KMS-11 (cell line): ENCODE results near the gene PLIN4.
"Not testable (repeated sequence)": the region's sequence is repeated elsewhere in the genome, so short reads cannot be mapped to it uniquely, and the experiment has no call there.

Source experiments
- H2AFZ ChIP-seq: fragments of 200-600 bp; sonication (generic); 2 replicates; pipeline ENCODE4 v1.6.1; 2016; ENCODE audit warnings: antibody characterized with exemption, mixed run types, low read depth
- H3K27ac ChIP-seq: fragments of 200-600 bp; sonication (generic); 2 replicates; pipeline ENCODE4 v1.6.1; 2016; ENCODE audit warnings: mild to moderate bottlenecking, mixed run types
- H3K27me3 ChIP-seq: fragments of 200-600 bp; sonication (generic); 2 replicates; pipeline ENCODE4 v1.6.1; 2017; ENCODE audit warnings: mild to moderate bottlenecking, low read depth, mixed run types, moderate library complexity; ENCODE audit not compliant: insufficient read depth
- H3K36me3 ChIP-seq: fragments of 200-600 bp; sonication (generic); 2 replicates; pipeline ENCODE4 v1.6.1; 2017; ENCODE audit warnings: mild to moderate bottlenecking, mixed run types; ENCODE audit not compliant: insufficient read depth
- H3K4me1 ChIP-seq: fragments of 200-600 bp; sonication (generic); 2 replicates; pipeline ENCODE4 v1.6.1; 2016; ENCODE audit warnings: mild to moderate bottlenecking, low read depth, mixed run types; ENCODE audit not compliant: poor library complexity, severe bottlenecking
- H3K4me2 ChIP-seq: fragments of 200-600 bp; sonication (generic); 2 replicates; pipeline ENCODE4 v1.7.0; 2016; ENCODE audit warnings: mild to moderate bottlenecking, mixed run types
- H3K4me3 ChIP-seq: fragments of 200-600 bp; sonication (generic); IDR thresholded peaks from 2 replicates; pipeline ENCODE4 v1.6.1; 2017; ENCODE audit warnings: low read depth, low read length, mixed read lengths; ENCODE audit not compliant: insufficient read depth
- H3K79me2 ChIP-seq: fragments of 200-600 bp; sonication (generic); 2 replicates; pipeline ENCODE4 v1.6.1; 2016; ENCODE audit warnings: low read depth, mixed run types; ENCODE audit not compliant: insufficient read depth
- H3K9ac ChIP-seq: fragments of 200-600 bp; sonication (generic); 2 replicates; pipeline ENCODE4 v1.6.1; 2016; ENCODE audit warnings: mild to moderate bottlenecking, mixed run types
- H4K20me1 ChIP-seq: fragments of 200-600 bp; sonication (generic); 2 replicates; pipeline ENCODE4 v1.6.1; 2016; ENCODE audit warnings: mild to moderate bottlenecking, mixed run types; ENCODE audit not compliant: insufficient read depth
- CTCF ChIP-seq: fragments of 200-600 bp; sonication (generic); conservative IDR thresholded peaks from 2 replicates; pipeline ENCODE4 v1.6.1; 2017; ENCODE audit warnings: low read depth, mild to moderate bottlenecking, antibody characterized with exemption, low read length, moderate library complexity, mixed read lengths

Gene PLIN4

DNA sequence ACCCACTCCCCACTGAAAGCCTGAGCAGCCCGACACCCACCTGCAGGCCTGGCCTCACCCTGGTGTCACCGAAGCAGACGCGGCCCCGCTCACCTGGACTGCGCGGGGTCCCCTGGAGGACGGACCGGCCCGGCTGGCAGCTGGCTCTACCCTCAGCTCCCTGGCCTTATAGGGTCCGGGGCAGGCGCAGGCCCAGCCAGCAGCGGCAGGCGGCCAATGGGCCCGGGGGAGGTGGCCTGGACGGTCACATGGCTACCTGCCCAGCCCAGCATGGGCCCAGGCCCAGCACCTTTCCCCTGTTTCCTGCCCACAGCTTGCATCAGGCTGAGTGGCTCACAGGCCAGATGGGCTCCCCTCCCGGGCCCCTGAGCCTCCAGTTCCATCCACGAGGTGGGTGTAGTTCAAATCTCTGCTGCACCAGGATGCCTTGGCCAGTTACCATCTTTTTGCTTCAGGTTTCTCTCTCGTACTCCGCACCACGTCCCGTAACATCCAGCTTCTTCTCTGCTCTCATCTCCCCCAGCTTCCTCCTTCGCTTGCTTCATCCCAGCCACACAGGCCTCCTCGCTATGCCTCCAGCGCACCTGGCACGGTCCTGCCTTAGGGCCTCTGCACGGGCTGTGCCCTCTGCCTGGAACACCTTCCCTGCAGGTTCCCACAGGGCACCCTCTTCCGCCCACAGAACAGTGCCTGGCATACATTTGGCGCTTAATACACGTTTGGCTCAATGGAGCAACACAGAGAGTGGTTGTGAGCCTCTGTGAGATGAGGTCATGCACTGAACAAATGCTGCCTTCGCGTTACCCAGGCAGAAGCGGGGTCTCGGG, at the start of gene PLIN4:
Gene PLIN4 (minus strand): TSS at position 142 of the 827 bp plus-strand sequence. CDS start 214 bp downstream, outside the sequence.
- H3K36me3 ChIP-seq, result no peaks in the 10 kb centered on the region
- peaks cover 85% of the 10 kb centered on the region for H3K27me3 ChIP-seq
- no peaks in the 10 kb centered on the region for H3K79me2 ChIP-seq
- no peak within 1 kb of the TSS for H3K4me3 ChIP-seq
- no peak within 1 kb of the TSS for H2AFZ ChIP-seq
- no peaks in the 10 kb centered on the region for H3K4me1 ChIP-seq
- H3K4me2 ChIP-seq, result no peak within 1 kb of the TSS
- TF ChIP-seq CTCF, result no peak
- no peak within 1 kb of the TSS for H3K9ac ChIP-seq
- H3K27ac ChIP-seq, result no peak within 1 kb of the TSS
- no peaks in the 10 kb centered on the region for H4K20me1 ChIP-seq

GRCh38 chr19:4567584-4568071, 49.3 kb upstream of the PLIN4 start:
- Histone ChIP-seq H3K4me3 (no peak overlapping the region), H3K27me3 (peaks cover 41% of the 10 kb centered on the region), H3K9ac (no peak overlapping the region), H3K27ac (no peak overlapping the region), H4K20me1 (no peaks in the 10 kb centered on the region), H3K4me2 (no peak overlapping the region), H3K79me2 (no peaks in the 10 kb centered on the region), H3K4me1 (peaks cover 14% of the 10 kb centered on the region), H2AFZ (no peak overlapping the region), H3K36me3 (no peaks in the 10 kb centered on the region)
- peak; percentile 79 for TF ChIP-seq CTCF

GRCh38 chr19:4566402-4567051, 48.2 kb upstream of the PLIN4 start:
- H3K79me2 ChIP-seq, result no peaks in the 10 kb centered on the region
- no peak overlapping the region for H3K27ac ChIP-seq
- H2AFZ ChIP-seq, result no peak overlapping the region
- no peaks in the 10 kb centered on the region for H3K36me3 ChIP-seq
- no peak overlapping the region for H3K9ac ChIP-seq
- TF ChIP-seq CTCF, result no peak
- H4K20me1 ChIP-seq, result no peaks in the 10 kb centered on the region
- H3K4me1 ChIP-seq, result peaks cover 14% of the 10 kb centered on the region
- no peak overlapping the region for H3K4me3 ChIP-seq
- H3K27me3 ChIP-seq, result peaks cover 38% of the 10 kb centered on the region
- peak overlapping the region; percentile 42; the same call in 1 of the 2 replicates for H3K4me2 ChIP-seq

GRCh38 chr19:4563562-4563961, 45.3 kb upstream of the PLIN4 start:
- not testable (repeated sequence) for H2AFZ ChIP-seq, H4K20me1 ChIP-seq, H3K27ac ChIP-seq, H3K36me3 ChIP-seq, H3K4me3 ChIP-seq, H3K79me2 ChIP-seq, H3K4me2 ChIP-seq, H3K9ac ChIP-seq
- Histone ChIP-seq H3K27me3 (peaks cover 39% of the 10 kb centered on the region), H3K4me1 (peaks cover 14% of the 10 kb centered on the region)

- H3K36me3 ChIP-seq, H4K20me1 ChIP-seq, H3K27ac ChIP-seq, H2AFZ ChIP-seq, H3K9ac ChIP-seq, H3K79me2 ChIP-seq, H3K4me3 ChIP-seq, H3K4me2 ChIP-seq: not testable (repeated sequence)
- Histone ChIP-seq H3K4me1 (peaks cover 13% of the 10 kb centered on the region), H3K27me3 (peaks cover 37% of the 10 kb centered on the region)
These were observed 43.8 kb upstream of the PLIN4 start for GRCh38 chr19:4562085-4562484.
